EL (cell line): ENCODE data around the gene XYLB.

Experiments
- DNase-seq: peaks from one replicate; pipeline ENCODE4 v3.0.0-alpha.2; 2016

The XYLB gene

GRCh38 chr3:38325256-38325655 is 21.3 kb upstream of the XYLB start:
- no peak for DNase-seq

DNA sequence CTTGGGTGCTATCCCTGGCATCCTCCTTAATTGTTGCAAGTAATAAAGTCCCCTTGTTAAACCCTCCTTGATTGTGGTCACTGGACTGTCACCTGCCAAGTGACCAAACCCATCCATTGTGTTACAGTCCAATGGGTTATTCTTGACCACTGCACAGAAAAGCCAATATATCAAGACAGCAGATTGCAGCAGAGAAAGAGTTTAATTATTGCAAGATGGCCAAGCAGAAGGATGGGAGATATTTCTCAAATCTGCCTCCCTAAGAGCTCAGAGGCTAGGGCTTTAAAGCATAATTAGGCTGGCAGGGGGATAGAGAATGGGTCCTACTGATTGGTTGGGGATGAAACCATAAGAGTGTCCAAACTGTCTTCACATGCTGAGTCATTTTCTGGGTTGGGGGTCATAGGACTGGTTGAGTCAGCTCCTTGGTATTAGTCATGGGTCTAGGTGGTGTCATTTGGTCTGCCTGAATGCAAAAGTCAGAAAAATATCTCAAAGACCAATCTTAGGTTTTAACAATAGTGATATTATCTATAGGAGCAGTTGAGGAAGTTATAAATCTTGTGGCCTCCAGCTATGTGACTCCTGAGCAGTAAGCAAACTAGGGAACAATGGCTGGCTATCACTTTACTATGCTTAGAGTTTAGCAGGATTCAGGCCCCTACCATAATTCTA is 19.1 kb upstream of the XYLB start:
- DNase-seq = peak; percentile 78

- no peak for DNase-seq
Measured at GRCh38 chr3:38331257-38332022, 15.1 kb upstream of the XYLB start.

DNA sequence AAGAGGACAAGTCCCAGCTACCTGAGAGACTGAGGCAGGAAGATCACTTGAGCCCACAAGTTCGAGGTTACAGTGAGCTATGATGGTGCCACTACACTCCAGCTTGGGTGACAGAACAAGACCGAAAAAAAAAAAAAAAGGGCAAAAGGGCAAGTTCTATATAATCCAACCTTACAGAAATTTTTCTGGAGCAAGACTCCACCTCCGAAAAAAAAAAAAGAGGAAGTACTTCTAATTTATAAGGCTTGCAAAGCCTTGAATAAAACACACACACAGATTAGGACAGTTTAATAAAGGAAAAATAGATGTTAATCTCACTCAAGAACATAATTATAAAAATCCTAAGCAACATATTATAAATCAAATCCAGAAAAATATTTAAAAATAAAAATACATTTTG is 14.4 kb upstream of the XYLB start:
- DNase-seq = no peak

DNA sequence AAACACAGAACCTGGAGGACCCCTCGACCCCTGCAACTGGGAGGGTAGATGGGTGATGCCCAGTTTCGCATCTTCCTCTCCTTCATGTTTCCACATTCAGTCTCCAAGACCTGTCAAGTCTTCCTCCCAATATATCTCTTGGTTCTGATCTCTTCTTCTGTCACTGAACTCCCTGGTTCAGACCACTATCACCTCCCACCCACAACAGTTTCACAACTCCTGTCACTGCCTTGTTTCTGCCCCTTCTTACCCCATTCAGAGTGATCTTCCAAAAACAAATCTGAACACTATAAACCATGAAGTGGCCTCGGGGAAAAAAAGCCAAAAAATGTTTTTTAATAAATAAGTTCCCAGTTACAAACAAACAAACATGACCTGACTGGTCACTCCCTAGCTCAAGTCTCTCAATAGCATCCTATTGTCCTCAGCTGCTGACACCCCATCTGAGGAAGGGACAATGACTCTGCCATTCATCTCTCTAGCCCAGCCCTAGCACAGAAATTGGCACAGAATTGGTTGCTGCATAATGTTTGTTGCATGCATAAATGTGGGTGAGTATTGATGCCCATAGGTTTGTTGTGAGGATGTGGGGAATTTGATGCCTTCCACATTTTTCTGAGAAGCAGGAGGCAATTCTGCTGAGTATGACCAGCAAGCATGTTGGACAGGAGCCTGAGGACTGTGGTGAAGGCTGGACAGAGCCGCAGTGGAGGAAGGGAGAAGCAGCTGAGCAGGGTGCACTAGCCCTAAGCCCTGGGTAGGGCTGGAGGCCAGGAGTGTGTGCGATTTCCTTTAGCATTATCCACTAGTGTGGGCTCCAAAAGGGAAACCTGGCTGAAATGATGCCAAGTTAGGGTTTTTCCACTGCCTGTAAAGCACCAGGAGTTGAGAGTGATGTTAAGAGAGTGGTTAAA is 12.2 kb upstream of the XYLB start:
- peak; percentile 75 for DNase-seq

- no peak for DNase-seq
Measured at GRCh38 chr3:38335263-38335662, 11.3 kb upstream of the XYLB start.

GRCh38 chr3:38337703-38338102 is 8.9 kb upstream of the XYLB start:
- no peak for DNase-seq

DNA sequence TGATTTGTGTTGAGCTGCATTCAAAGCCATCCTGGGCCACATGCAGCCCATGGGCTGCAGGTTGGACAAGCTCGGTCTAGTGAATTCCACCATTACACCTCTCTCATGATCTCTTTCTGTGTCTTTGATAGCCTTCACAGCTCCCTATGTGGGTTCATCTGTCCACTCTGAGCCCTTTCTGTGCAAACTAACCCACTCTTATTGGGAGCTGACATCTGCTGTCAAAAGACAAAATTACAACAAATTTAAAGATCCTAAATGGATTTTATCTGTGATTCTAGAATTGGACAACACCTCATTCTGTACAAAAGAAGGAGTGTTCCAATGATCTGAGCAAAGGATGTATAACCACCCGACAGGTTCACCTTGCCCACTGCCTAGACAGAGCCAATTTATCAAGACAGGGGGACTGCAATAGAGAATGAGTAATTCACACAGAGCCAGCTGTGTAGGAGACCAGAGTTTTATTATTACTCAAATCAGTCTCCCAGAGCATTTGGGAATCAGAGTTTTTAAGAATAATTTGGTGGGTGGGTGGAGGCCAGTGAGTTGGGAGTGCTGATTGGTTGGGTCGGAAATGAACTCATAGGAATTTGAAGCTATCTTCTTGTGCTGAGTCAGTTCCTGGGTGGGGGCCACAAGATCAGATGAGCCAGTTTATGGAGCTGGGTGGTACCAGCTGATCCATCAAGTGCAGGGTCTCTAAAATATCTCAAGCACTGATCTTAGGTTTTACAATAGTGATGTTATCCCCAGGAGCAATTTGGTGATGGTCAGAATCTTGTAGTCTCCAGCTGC is 2.6 kb upstream of the XYLB start:
- no peak for DNase-seq

DNA sequence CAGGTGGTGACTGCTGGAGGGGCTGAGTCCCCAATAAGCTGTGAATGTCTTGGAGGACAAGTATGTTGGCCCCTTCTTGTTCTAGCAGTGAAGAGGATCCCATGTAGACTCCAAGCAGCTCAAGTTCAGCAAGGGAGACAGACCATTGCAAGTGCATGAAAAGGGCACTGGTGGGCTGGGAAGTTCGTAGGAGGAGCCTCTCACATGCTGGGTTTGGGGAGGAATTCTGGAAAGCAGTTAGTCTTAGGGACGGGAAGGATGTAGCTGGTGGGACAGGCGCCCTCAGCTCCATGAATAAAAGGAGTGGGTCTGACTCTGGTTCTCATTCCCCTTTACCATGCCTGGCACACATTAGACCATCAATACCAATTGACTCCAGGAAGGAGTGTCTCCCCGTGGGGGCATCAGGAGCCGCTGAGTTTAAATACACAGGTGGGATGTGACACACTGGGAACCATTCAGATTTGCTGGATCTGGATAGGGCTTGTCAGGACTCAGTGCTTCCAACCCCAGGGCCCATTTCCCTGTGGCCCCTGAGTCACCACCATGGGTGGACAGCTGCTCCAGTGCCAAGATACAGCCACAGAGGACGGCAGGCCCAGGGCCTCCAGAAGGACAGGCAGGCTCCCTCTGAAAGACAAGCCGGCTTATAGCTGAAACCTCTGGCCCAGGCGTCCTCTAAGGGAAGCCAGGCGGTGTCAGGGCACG is 552 bp upstream of the XYLB start:
- no peak for DNase-seq

GRCh38 chr3:38347421-38348200 is 1.0 kb downstream of the XYLB start:
- DNase-seq = no peak

- DNase-seq = peak; percentile 68
Measured at GRCh38 chr3:38348903-38349302, 2.3 kb downstream of the XYLB start.

DNA sequence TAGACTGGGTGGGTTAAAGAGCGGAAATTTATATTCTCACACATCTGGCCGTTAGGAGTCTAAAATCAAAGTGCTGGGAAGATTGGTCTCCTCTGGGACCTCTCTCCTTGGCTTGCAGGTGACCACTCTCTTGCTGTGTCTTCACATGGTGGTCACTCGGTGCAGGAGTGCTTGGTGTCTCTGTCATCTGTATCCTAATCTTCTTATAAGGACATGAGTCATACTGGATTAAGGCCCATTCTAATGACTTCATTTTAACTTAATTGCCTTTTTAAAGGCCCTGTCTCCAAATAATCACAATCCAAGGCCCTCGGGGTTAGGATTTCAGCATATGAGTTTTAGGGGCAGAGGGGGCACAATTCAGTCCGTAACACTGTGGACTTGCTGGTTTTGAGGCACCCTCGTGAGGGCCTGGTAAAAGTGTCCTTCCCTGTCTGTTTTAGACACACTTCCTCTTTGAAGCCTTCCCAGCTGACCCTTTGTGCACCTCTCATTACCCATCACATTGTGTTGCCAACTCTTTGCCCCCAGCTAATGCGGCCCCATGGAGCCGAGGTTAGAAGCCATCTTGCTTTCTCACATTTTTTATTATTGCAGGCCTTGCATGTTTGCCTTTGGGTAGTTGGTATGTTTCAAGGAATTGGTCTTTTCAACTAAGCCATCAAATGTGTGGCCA is 3.2 kb downstream of the XYLB start:
- peak; percentile 62 for DNase-seq

- peak; percentile 72 for DNase-seq
Measured at GRCh38 chr3:38353151-38353550, 6.6 kb downstream of the XYLB start.

- DNase-seq = peak; percentile 70
Measured at GRCh38 chr3:38354588-38355330, 8.2 kb downstream of the XYLB start.

- DNase-seq = no peak
Measured at GRCh38 chr3:38359038-38359437, 12.5 kb downstream of the XYLB start.

DNA sequence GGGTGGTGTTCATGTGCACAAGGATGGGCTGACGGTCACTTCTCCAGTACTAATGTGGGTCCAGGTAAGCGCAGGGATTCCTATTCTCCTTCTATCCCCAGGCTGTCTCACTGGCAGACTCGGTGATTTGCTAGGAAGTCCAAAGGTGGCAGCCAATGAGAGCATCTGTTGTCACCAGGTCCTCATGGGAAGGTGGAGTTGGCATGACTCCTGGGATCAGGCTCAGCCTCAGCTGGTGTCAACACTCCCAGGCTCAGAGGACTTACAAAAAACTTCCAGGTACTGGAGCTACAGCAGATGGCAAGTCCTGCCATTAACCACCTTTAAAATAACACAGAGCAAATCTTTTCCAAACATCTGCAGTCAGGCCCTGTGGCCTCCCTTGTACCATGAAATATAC is 13.8 kb downstream of the XYLB start:
- no peak for DNase-seq

GRCh38 chr3:38361496-38361895 is 14.9 kb downstream of the XYLB start:
- no peak for DNase-seq

GRCh38 chr3:38362825-38363224 is 16.2 kb downstream of the XYLB start:
- no peak for DNase-seq

GRCh38 chr3:38364721-38365400 is 18.3 kb downstream of the XYLB start:
- DNase-seq = no peak
